Hepatocyte (in vitro differentiated cells): ENCODE measurements around the gene GDPD4. TPM values are rescaled to one million over a fixed set of nuclear protein-coding genes. Genes with fewer than 3 reads are reported as not detected.

Source experiments
- DNase-seq: peaks from one replicate; pipeline ENCODE4 v3.0.0-alpha.2; 2016; ENCODE audit warnings: low spot score
- H2AFZ ChIP-seq: fragments of 200-600 bp; sonication (generic); 2 replicates; pipeline ENCODE4 v1.6.0; 2016; ENCODE audit warnings: antibody characterized with exemption, mild to moderate bottlenecking
- H3K27ac ChIP-seq: fragments of 200-600 bp; sonication (generic); 2 replicates; pipeline ENCODE4 v1.5.1; 2016; ENCODE audit warnings: mild to moderate bottlenecking
- H3K27me3 ChIP-seq: fragments of 200-600 bp; sonication (generic); 2 replicates; pipeline ENCODE4 v1.6.1; 2016
- H3K36me3 ChIP-seq: fragments of 200-600 bp; sonication (generic); replicated peaks from 2 replicates; pipeline ENCODE4 v1.5.1; 2016; ENCODE audit warnings: low read depth; ENCODE audit not compliant: insufficient read depth
- H3K4me1 ChIP-seq: fragments of 200-600 bp; sonication (generic); 2 replicates; pipeline ENCODE4 v1.5.1; 2016; ENCODE audit warnings: mild to moderate bottlenecking, moderate library complexity; ENCODE audit not compliant: insufficient read depth
- H3K4me2 ChIP-seq: fragments of 200-600 bp; sonication (generic); 2 replicates; pipeline ENCODE4 v1.6.0; 2016
- H3K4me3 ChIP-seq: fragments of 200-600 bp; sonication (generic); 2 replicates; pipeline ENCODE4 v1.5.1; 2016; ENCODE audit warnings: mild to moderate bottlenecking
- H3K79me2 ChIP-seq: fragments of 200-600 bp; sonication (generic); 2 replicates; pipeline ENCODE4 v1.6.0; 2017; ENCODE audit warnings: mild to moderate bottlenecking
- H3K9me2 ChIP-seq: fragments of 200-600 bp; sonication (generic); replicated peaks from 2 replicates; pipeline ENCODE4 v1.6.0; 2017; ENCODE audit warnings: mild to moderate bottlenecking; ENCODE audit not compliant: insufficient read depth
- H3K9me3 ChIP-seq: fragments of 200-600 bp; sonication (generic); 2 replicates; pipeline ENCODE4 v1.5.1; 2016; ENCODE audit warnings: low read depth, mild to moderate bottlenecking
- H4K20me1 ChIP-seq: fragments of 200-600 bp; sonication (generic); 2 replicates; pipeline ENCODE4 v1.6.0; 2016; ENCODE audit warnings: mild to moderate bottlenecking; ENCODE audit not compliant: insufficient read depth, poor library complexity, severe bottlenecking
- CTCF ChIP-seq: fragments of 200-600 bp; sonication (generic); IDR thresholded peaks from 2 replicates; pipeline ENCODE4 v1.5.1; 2016; ENCODE audit warnings: antibody characterized with exemption, mild to moderate bottlenecking; ENCODE audit not compliant: poor library complexity
- EZH2 ChIP-seq: fragments of 200-600 bp; sonication (generic); IDR thresholded peaks from 2 replicates; pipeline ENCODE4 v1.6.1; 2016; ENCODE audit warnings: antibody characterized with exemption, mild to moderate bottlenecking, borderline replicate concordance
- EZH2phosphoT487 ChIP-seq: fragments of 200-600 bp; sonication (generic); IDR thresholded peaks from one replicate; pipeline ENCODE4 v1.6.1; 2018; ENCODE audit warnings: antibody characterized with exemption, mild to moderate bottlenecking, low read depth, moderate library complexity; ENCODE audit not compliant: unreplicated experiment, severe bottlenecking
- WGBS: methylation state at CpG from one replicate; pipeline ENCODE4 v1.1.6; 2016; ENCODE audit warnings: low lambda C conversion rate; ENCODE audit errors: missing lambda C conversion rate; 5-methylcytosine and 5-hydroxymethylcytosine counted together
- polyA plus RNA-seq: library from polyadenylated mRNA; unstranded; fragments of >200 nt; fragmentation: Nextera tagmentation; extraction: Ambion mirVana; gene quantifications from 2 replicates; pipeline ENCODE4 v1.2.1, GENCODE V29; 2016
- total RNA-seq: library from RNA; depleted of rRNA; stranded (reverse); fragments of >200 nt; gene quantifications from 2 replicates; pipeline ENCODE4 v1.2.3, GENCODE V29; 2014

The GDPD4 gene
- total and polyA plus RNA-seq, 2 experiments from 2014 or later = 0.47 to 1.1 TPM

DNA sequence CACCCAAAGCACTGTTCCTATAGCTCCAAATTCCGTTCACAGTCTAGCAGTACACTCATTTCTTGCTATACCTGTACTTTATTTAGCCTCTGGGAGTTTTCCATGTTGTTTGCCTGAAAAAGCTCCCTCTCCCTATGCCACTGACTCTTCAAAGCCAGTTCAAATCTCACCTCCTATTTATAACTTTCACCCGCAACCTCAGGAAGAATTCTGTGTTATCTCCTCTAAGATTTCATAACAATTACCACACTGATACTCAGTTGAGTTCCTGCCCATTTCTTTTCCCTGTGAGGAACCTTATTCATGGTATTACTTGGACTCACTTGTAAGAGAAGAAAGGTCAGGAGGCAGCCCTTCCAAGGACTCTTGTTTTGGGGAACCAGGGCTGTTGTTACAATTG is 25.2 kb downstream of the GDPD4 start:
- no peak overlapping the region for H3K27ac ChIP-seq
- WGBS = 80% methylated on average over 2 of the region's 2 CpGs
- no peaks in the 10 kb centered on the region for H3K36me3 ChIP-seq
- H2AFZ ChIP-seq = no peak overlapping the region
- no peaks in the 10 kb centered on the region for H3K9me2 ChIP-seq
- H3K27me3 ChIP-seq = no peaks in the 10 kb centered on the region
- DNase-seq = no peak
- H3K9me3 ChIP-seq = no peaks in the 10 kb centered on the region
- no peaks in the 10 kb centered on the region for H3K4me1 ChIP-seq
- no peaks in the 10 kb centered on the region for H3K79me2 ChIP-seq
- no peak overlapping the region for H3K4me3 ChIP-seq
- H4K20me1 ChIP-seq = no peaks in the 10 kb centered on the region
- TF ChIP-seq EZH2 = no peak
- no peak for TF ChIP-seq CTCF
- no peak for TF ChIP-seq EZH2phosphoT487
- H3K4me2 ChIP-seq = no peak overlapping the region

- no peak for DNase-seq
- Histone ChIP-seq H3K9me3 (no peaks in the 10 kb centered on the region), H3K27me3 (no peaks in the 10 kb centered on the region), H3K27ac (no peak overlapping the region), H4K20me1 (no peaks in the 10 kb centered on the region), H2AFZ (no peak overlapping the region), H3K79me2 (no peaks in the 10 kb centered on the region), H3K4me2 (no peak overlapping the region), H3K9me2 (no peaks in the 10 kb centered on the region), H3K36me3 (no peaks in the 10 kb centered on the region), H3K4me1 (no peaks in the 10 kb centered on the region), H3K4me3 (no peak overlapping the region)
- no peak for TF ChIP-seq EZH2phosphoT487
- no peak for TF ChIP-seq CTCF
- no peak for TF ChIP-seq EZH2
- 70% methylated on average over 3 of the region's 3 CpGs for WGBS
Measured at GRCh38 chr11:77270921-77271320, 30.6 kb downstream of the GDPD4 start.

DNA sequence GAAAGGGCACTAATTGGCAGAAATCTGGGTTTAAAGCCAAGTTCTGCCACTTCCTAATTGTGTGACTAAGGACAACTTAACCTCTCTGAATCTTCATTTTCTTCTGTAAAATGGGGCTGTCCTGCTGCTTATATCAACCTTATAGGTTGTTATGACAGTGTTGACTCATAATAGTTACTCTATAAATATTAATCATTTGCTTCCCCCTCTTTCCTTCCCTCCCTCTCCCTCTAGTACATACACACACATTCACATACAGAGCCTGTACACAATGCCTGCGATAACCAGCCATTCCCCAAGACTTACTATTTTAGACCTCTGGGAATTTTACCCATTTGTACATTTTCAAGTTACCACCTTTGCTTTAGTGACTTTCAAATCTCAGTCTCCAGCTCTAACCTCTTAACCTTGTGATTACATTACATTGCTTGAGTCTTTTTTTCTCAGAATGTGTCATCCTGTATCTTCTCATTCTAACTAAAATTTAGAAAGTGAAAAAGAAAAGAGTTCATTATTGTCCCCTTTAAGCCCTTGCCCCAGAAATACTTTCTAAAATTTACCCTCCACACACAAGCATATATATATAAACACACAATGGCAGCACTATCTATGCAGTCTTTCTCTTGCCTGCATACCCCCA is 31.9 kb downstream of the GDPD4 start:
- Histone ChIP-seq H3K9me3 (no peaks in the 10 kb centered on the region), H3K36me3 (no peaks in the 10 kb centered on the region), H3K27ac (no peak overlapping the region), H4K20me1 (no peaks in the 10 kb centered on the region), H3K9me2 (no peaks in the 10 kb centered on the region), H3K4me3 (no peak overlapping the region), H3K4me1 (no peaks in the 10 kb centered on the region), H3K4me2 (no peak overlapping the region), H3K79me2 (no peaks in the 10 kb centered on the region), H2AFZ (no peak overlapping the region), H3K27me3 (no peaks in the 10 kb centered on the region)
- DNase-seq = no peak
- TF ChIP-seq CTCF (no peak), EZH2 (no peak), EZH2phosphoT487 (no peak)
- 93% methylated on average over 1 of the region's 1 CpG for WGBS

GRCh38 chr11:77267962-77268361 is 33.5 kb downstream of the GDPD4 start:
- 97% methylated on average over 2 of the region's 2 CpGs for WGBS
- Histone ChIP-seq H4K20me1 (no peaks in the 10 kb centered on the region), H3K9me2 (no peaks in the 10 kb centered on the region), H3K27me3 (no peaks in the 10 kb centered on the region), H3K36me3 (no peaks in the 10 kb centered on the region), H3K79me2 (no peaks in the 10 kb centered on the region), H3K4me1 (no peaks in the 10 kb centered on the region), H3K9me3 (no peaks in the 10 kb centered on the region), H3K27ac (no peak overlapping the region), H3K4me3 (no peak overlapping the region), H2AFZ (no peak overlapping the region), H3K4me2 (no peak overlapping the region)
- no peak for DNase-seq
- no peak for TF ChIP-seq EZH2phosphoT487
- no peak for TF ChIP-seq EZH2
- TF ChIP-seq CTCF = no peak
